GM12864 (cell line): ENCODE results near the gene CCDC71L.

Experiments
- DNase-seq: peaks from one replicate; pipeline ENCODE4 v3.0.0-alpha.2; 2011; ENCODE audit warnings: low read depth
- H3K4me3 ChIP-seq: 2 replicates; pipeline ENCODE4 v1.5.1; 2011; ENCODE audit warnings: mild to moderate bottlenecking, low read depth, low read length, control low read depth
- TF ChIP-seq, protein P1 (sequence below): IDR thresholded peaks from 2 replicates; pipeline ENCODE4 v1.5.1; 2011; ENCODE audit warnings: low read depth, mild to moderate bottlenecking, moderate library complexity, low read length, control low read depth, inconsistent platforms; ENCODE audit errors: missing control alignments

The CCDC71L gene

DNA sequence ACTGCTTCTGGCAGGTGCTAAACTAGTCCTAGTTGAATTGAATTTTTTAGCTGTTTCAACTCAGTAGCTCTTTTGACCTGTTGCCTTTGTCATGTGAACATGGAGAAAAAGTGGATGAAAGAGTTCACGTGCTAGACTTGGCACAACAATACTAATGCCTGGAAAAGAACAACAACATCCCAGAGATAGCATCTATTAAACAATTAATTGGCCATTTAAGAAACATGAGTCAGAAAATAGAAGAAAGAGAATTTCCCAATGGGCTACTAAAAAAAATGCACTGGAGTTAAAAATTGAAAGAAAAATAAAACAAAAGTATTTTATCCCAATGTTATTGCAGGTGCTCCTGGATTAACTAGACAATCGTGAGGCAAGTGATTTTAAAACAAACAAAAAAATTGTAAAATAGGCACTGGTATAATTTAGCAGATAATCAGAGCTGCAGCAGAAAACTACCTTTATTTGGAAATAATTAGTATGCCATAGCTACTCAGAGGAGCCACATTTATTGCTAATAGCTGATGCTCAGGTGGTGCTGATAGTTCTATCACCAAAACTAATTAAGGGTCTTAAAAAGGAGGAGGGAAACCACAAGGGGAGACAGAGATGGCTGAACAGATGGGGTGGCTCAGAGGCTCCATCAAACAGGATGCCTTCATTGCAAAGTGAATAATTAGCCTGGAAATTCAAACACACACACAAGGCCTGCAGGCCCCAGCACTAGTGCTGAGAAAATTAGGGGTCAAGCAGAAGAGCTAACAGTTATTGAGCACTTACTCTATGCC, 17.6 kb downstream of the CCDC71L start:
- TF ChIP-seq, protein P1, sequence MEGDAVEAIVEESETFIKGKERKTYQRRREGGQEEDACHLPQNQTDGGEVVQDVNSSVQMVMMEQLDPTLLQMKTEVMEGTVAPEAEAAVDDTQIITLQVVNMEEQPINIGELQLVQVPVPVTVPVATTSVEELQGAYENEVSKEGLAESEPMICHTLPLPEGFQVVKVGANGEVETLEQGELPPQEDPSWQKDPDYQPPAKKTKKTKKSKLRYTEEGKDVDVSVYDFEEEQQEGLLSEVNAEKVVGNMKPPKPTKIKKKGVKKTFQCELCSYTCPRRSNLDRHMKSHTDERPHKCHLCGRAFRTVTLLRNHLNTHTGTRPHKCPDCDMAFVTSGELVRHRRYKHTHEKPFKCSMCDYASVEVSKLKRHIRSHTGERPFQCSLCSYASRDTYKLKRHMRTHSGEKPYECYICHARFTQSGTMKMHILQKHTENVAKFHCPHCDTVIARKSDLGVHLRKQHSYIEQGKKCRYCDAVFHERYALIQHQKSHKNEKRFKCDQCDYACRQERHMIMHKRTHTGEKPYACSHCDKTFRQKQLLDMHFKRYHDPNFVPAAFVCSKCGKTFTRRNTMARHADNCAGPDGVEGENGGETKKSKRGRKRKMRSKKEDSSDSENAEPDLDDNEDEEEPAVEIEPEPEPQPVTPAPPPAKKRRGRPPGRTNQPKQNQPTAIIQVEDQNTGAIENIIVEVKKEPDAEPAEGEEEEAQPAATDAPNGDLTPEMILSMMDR, result no peak
- no peak for DNase-seq
- H3K4me3 ChIP-seq, result no peak overlapping the region

DNA sequence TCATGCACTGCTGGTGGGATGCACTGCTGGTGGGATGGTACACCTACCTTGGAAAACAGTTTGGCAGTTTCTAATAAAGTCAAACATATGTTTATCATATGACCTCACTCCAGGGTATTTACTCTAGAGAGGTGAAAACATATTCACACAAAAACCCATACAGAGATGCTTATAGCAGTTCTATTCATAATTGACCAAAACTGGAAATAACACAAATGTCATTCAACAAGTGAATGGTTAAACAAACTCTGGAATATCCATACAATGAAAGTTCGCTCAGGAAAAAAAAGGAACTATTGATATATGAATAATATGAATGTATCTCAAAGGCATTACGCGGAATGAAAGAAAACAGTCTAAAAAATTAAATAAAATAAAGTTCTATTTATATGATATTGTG, 19.5 kb downstream of the CCDC71L start:
- DNase-seq, result no peak
- H3K4me3 ChIP-seq, result no peak overlapping the region
- TF ChIP-seq, protein P1, result no peak

DNA sequence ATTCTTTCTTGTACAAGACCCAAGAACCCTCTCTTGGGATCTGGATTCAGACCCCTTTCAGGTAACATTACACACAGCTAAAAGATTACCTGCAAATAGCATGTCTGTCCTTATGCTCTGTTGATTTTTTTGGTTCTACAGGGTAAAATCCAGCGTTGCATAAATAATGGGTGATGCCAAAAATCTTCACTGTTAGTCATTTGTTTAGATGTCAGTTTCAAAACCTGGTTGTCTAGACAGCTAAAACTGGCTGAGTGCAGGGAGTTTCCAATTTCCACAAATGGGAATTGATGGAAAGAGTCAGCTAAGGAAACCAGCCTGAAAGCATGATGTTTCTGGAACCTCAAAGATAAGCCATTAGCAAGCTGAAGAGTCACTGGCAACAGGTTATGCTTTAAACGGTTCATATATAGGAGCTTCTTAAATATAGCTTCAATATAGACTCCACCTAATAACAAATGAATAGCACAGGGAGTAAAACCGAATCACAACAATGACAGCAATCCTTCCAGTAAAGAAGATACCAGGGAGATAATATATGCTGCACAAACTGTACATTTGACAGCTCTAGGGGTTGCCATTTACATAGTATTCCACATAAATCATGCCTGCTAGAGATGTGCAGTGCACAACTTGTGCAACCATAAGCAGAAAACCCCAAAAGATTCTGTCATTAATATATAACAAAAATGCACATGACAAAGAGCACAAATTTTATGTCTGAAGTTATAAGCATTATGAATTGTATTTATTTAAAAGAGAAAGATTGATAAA, 20.4 kb downstream of the CCDC71L start:
- TF ChIP-seq, protein P1, result no peak
- no peak for DNase-seq
- H3K4me3 ChIP-seq, result no peak overlapping the region

DNA sequence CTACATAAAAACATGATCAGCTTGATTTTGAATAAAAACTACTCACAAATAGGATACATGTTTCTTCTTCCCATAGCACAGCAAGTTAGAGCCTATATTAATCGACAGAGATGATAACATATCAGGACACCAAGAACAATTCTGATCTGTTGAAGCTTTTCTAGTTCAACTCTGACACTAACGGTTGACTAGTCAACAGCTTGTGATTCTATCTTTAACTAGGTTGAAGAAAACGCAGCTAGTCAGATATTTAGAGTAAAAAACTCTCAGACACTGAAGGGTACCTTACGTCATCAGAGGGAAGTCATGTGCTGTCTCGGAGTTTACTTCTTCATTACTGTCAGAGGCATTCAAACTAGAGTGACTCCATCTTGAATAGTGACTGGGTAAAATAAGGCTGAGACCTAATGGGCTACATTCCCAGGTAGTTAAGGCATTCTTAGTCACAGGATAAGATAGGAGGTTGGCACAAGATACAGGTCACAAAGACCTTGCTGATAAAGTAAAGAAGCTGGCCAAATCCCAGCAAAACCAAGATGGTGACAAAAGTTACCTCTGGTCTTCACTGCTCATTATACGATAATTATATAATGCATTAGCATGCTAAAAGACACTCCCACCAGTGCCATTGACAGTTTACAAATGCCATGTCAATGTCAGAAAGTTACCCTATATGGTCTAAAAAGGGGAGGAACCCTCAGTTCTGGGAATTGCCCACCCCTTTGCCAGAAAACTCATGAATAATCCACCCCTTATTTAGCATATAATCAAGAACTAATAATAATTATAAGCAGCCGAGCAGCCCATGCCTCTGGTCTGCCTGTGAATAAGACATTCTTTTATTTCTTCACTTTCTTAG, 21.3 kb downstream of the CCDC71L start:
- TF ChIP-seq, protein P1, result no peak
- no peak overlapping the region for H3K4me3 ChIP-seq
- DNase-seq, result no peak

DNA sequence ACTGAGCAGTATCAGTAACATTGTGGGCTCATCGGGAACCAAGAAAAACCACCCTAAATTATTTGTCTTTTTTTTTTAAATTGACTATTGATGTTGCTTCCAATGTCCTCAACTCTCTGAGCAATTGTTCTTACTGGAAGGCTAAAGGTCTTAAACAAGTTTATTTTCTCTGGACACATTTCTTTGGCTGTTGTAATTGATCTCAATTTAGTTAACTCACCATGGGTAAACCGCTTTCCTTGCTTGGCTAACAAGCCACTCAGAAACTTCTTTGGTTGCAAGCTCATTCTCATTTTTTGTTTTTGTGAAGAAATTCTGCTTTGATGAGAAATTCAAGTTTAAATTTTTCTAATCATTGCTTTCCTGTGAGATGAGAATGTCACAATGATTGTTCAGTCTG, 25.5 kb downstream of the CCDC71L start:
- TF ChIP-seq, protein P1, result no peak
- no peak overlapping the region for H3K4me3 ChIP-seq
- no peak for DNase-seq

DNA sequence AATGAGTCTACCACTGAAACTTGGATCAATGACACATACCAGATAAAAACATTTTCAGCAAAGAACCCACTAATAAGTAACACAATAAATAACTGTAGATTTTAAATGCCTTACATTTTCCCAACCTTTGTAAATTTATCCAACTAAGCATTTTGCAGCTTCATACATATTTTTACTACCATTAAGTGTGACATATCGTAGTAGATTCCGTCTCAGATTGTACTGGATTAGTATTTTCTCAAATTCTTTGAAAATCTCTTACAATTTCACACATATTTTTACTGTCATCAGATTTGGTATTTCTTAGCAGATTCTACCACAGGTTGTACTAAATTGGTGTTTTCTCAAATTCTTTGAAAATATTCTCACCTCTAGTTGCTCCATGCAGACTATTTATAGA, 26.0 kb downstream of the CCDC71L start:
- no peak for DNase-seq
- H3K4me3 ChIP-seq, result no peak overlapping the region
- TF ChIP-seq, protein P1, result no peak
